DOHH2 (cell line): ENCODE results near the gene EDC4.

Experiments
- H3F3A ChIP-seq: fragments of 200-600 bp; sonication (generic), shearing (Covaris generic); 2 replicates; pipeline ENCODE4 v1.6.0; 2016; ENCODE audit warnings: antibody characterized with exemption, mild to moderate bottlenecking; ENCODE audit not compliant: control insufficient read depth, insufficient read depth
- H3K27ac ChIP-seq: fragments of 200-600 bp; sonication (generic); 2 replicates; pipeline ENCODE4 v1.5.1; 2014; ENCODE audit warnings: low read depth, mild to moderate bottlenecking, low read length, moderate library complexity
- H3K27me3 ChIP-seq: fragments of 200-600 bp; sonication (generic); 2 replicates; pipeline ENCODE4 v1.6.1; 2014; ENCODE audit warnings: mild to moderate bottlenecking, low read length, mixed read lengths; ENCODE audit not compliant: control insufficient read depth
- H3K36me3 ChIP-seq: fragments of 200-600 bp; sonication (generic); 2 replicates; pipeline ENCODE4 v1.6.1; 2014; ENCODE audit warnings: mild to moderate bottlenecking, low read length, moderate library complexity, mixed read lengths; ENCODE audit not compliant: control insufficient read depth
- H3K4me1 ChIP-seq: fragments of 200-600 bp; sonication (generic); 2 replicates; pipeline ENCODE4 v1.6.1; 2014; ENCODE audit warnings: mild to moderate bottlenecking, low read length, mixed read lengths; ENCODE audit not compliant: control insufficient read depth
- H3K4me2 ChIP-seq: fragments of 200-600 bp; sonication (generic); 2 replicates; pipeline ENCODE4 v1.6.0; 2014; ENCODE audit warnings: mild to moderate bottlenecking, low read length, moderate library complexity
- H3K4me3 ChIP-seq: fragments of 200-600 bp; sonication (generic); 2 replicates; pipeline ENCODE4 v1.5.1; 2014; ENCODE audit warnings: mild to moderate bottlenecking, low read length, mixed read lengths
- H3K79me2 ChIP-seq: fragments of 200-600 bp; sonication (generic); 2 replicates; pipeline ENCODE4 v1.6.1; 2014; ENCODE audit warnings: mild to moderate bottlenecking, low read length, mixed read lengths; ENCODE audit not compliant: control insufficient read depth
- H3K9me2 ChIP-seq: fragments of 200-600 bp; sonication (generic); replicated peaks from 2 replicates; pipeline ENCODE4 v1.6.1; 2014; ENCODE audit warnings: mild to moderate bottlenecking, low read length, mixed read lengths; ENCODE audit not compliant: control insufficient read depth
- H3K9me3 ChIP-seq: fragments of 200-600 bp; sonication (generic); 2 replicates; pipeline ENCODE4 v1.6.1; 2014; ENCODE audit warnings: antibody characterized with exemption, low read length, mixed read lengths; ENCODE audit not compliant: control insufficient read depth, insufficient read depth
- H4K20me1 ChIP-seq: fragments of 200-600 bp; sonication (generic); 2 replicates; pipeline ENCODE4 v1.6.0; 2014; ENCODE audit warnings: low read depth, mild to moderate bottlenecking, antibody characterized with exemption, low read length, moderate library complexity; ENCODE audit not compliant: control insufficient read depth, insufficient read depth
- CTCF ChIP-seq: fragments of 200-600 bp; sonication (generic); IDR thresholded peaks from one replicate; pipeline ENCODE4 v1.5.1; 2014; ENCODE audit warnings: antibody characterized with exemption, mild to moderate bottlenecking, low read depth, low read length; ENCODE audit not compliant: poor library complexity, severe bottlenecking
- EZH2phosphoT487 ChIP-seq: fragments of 200-600 bp; sonication (generic); IDR thresholded peaks from 2 replicates; pipeline ENCODE4 v1.6.1; 2017; ENCODE audit warnings: borderline replicate concordance, mild to moderate bottlenecking, antibody characterized with exemption, low read length, moderate library complexity, mixed read lengths

Gene EDC4

GRCh38 chr16:67877064-67877463, 4.2 kb downstream of the EDC4 start:
- Histone ChIP-seq H3K79me2 (peaks cover 40% of the 10 kb centered on the region), H3K4me3 (no peak overlapping the region), H3K27me3 (no peaks in the 10 kb centered on the region), H3K36me3 (peaks cover 73% of the 10 kb centered on the region), H3K4me1 (peaks cover 22% of the 10 kb centered on the region), H3K27ac (no peak overlapping the region), H3K9me3 (no peaks in the 10 kb centered on the region), H3F3A (peaks cover 5% of the 10 kb centered on the region; the same call in 1 of the 2 replicates), H3K4me2 (no peak overlapping the region), H3K9me2 (no peaks in the 10 kb centered on the region), H4K20me1 (peaks cover 4% of the 10 kb centered on the region; the same call in 1 of the 2 replicates)
- TF ChIP-seq CTCF (no peak), EZH2phosphoT487 (no peak)

- H3K36me3 ChIP-seq, result peaks cover 83% of the 10 kb centered on the region
- H3K9me2 ChIP-seq, result no peaks in the 10 kb centered on the region
- H3K9me3 ChIP-seq, result no peaks in the 10 kb centered on the region
- H3K79me2 ChIP-seq, result peaks cover 36% of the 10 kb centered on the region
- H4K20me1 ChIP-seq, result peaks cover 4% of the 10 kb centered on the region; the same call in 1 of the 2 replicates
- no peaks in the 10 kb centered on the region for H3F3A ChIP-seq
- no peaks in the 10 kb centered on the region for H3K27me3 ChIP-seq
- no peak overlapping the region for H3K27ac ChIP-seq
- H3K4me3 ChIP-seq, result no peak overlapping the region
- no peak overlapping the region for H3K4me2 ChIP-seq
- peaks cover 15% of the 10 kb centered on the region for H3K4me1 ChIP-seq
- TF ChIP-seq EZH2phosphoT487 (no peak), CTCF (no peak)
Measured at GRCh38 chr16:67878232-67878631, 5.4 kb downstream of the EDC4 start.

- Histone ChIP-seq H3K9me3 (no peaks in the 10 kb centered on the region), H4K20me1 (peaks cover 4% of the 10 kb centered on the region; the same call in 1 of the 2 replicates), H3K9me2 (no peaks in the 10 kb centered on the region), H3K36me3 (peaks cover 88% of the 10 kb centered on the region), H3K4me1 (peaks cover 14% of the 10 kb centered on the region), H3K27ac (no peak overlapping the region), H3K4me2 (no peak overlapping the region), H3K79me2 (peaks cover 30% of the 10 kb centered on the region), H3K27me3 (no peaks in the 10 kb centered on the region), H3K4me3 (no peak overlapping the region), H3F3A (no peaks in the 10 kb centered on the region)
- TF ChIP-seq EZH2phosphoT487 (no peak), CTCF (no peak)
Measured at GRCh38 chr16:67878846-67879245, 6.0 kb downstream of the EDC4 start.
